RKO (cell line): Measurements from ENCODE around the gene CFAP70.
A peak's percentile ranks its signal among the peaks of the same experiment; 100 is the strongest.

ENCODE experiments used
- DNase-seq: peaks from one replicate; pipeline ENCODE4 v3.0.0-alpha.2; 2016; ENCODE audit warnings: low spot score

CFAP70 gene

GRCh38 chr10:73215749-73216148, 142.9 kb downstream of the CFAP70 start:
- no peak for DNase-seq

GRCh38 chr10:73211106-73211811, 147.4 kb downstream of the CFAP70 start:
- DNase-seq: no peak

DNA sequence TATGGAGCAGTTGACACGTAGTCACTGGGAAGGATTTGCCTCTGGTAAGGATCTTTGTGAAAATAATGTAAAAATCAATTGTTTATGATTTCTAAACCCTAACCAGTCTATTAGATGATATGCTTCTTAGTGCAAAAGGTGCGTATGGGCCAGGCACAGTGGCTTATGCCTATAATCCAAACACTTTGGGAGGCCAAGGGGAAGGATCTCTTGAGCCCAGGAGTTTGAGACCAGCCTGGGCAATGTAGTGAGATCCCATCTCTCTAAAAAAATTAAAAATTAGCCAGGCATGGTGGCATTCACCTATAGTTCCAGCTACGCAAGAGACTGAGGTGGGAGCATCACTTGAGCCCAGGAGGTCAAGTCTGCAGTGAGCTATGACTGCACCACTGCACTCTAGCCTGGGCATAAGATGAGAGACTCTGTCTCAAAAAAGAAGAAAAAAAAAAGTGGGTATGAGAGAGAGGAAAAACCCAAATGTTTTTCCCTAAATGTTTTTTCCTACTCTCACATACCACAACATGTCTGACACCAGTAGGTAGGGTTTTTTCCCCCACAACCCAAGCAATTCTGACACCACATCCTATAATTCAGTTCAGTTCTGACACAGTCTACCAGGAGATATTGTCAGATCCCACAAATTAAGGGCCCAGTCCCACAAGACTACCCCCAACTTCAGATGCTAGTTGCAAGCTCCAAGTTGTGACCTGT, 148.1 kb downstream of the CFAP70 start:
- no peak for DNase-seq

DNA sequence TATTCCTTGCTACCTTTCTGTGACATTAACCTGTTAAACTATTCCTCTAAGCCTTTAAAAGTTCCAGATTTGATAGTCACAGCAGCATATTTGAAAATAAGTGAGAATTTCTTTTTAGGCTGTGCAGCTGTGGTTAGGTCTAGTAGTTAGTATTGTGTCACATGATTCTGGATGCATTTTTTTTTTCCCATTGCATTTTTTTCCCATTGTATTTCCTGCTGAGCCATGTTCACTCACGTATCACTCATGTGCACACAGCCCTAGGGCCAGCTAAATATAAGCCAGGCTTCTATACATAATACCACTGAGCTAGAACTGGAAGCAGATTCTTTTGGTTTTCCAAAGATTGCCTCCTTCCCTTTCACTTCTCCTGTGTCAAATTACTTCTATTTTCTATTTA, 149.0 kb downstream of the CFAP70 start:
- DNase-seq: peak; percentile 54

- DNase-seq: no peak
Measured at GRCh38 chr10:73207883-73208282, 150.8 kb downstream of the CFAP70 start.

GRCh38 chr10:73206385-73206784, 152.3 kb downstream of the CFAP70 start:
- no peak for DNase-seq

GRCh38 chr10:73205890-73206289, 152.8 kb downstream of the CFAP70 start:
- no peak for DNase-seq

DNA sequence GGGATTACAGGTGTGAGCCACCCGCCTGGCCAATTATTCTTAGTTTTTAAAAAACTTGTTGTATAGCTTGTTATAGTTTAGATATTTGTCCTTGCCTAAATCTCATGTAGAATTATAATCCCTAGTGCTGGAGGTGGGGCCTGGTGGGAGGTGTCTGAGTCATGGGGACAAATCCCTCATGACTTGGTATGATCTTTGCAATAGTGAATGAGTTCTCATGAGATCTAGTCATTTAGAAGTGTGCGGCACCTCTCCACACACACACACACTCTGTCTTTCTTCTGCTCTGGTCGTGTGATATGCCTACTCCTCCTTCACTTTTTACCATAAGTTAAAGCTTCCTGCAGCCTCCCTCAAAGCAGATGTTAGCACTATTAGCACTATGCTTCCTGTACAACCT, 153.6 kb downstream of the CFAP70 start:
- DNase-seq: no peak
